ENCODE measurements around the gene C1GALT1.

DNA sequence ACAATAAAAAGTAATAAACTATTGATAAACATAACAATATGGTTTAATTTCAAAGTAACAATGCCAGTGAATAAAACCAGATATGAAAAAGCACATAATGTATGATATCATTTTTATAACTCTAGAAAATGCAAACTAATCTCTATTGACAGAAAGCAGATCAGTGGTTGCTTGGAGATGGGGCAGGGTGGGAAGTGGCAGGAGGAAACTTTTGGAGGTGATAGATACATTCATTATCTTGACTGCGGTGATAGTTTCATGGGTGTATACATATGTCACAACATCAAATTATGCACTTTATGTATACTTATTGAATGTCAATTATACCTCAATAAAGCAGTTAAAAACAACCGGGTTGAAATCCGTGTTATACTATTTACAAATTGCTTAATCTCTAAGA is 16.0 kb upstream of the C1GALT1 start:
- no peak for TF ChIP-seq POLR2A (IDR thresholded peaks at IDR 0.05; ENCODE audit: extremely low read depth, insufficient read length)
- TF ChIP-seq, protein P1, sequence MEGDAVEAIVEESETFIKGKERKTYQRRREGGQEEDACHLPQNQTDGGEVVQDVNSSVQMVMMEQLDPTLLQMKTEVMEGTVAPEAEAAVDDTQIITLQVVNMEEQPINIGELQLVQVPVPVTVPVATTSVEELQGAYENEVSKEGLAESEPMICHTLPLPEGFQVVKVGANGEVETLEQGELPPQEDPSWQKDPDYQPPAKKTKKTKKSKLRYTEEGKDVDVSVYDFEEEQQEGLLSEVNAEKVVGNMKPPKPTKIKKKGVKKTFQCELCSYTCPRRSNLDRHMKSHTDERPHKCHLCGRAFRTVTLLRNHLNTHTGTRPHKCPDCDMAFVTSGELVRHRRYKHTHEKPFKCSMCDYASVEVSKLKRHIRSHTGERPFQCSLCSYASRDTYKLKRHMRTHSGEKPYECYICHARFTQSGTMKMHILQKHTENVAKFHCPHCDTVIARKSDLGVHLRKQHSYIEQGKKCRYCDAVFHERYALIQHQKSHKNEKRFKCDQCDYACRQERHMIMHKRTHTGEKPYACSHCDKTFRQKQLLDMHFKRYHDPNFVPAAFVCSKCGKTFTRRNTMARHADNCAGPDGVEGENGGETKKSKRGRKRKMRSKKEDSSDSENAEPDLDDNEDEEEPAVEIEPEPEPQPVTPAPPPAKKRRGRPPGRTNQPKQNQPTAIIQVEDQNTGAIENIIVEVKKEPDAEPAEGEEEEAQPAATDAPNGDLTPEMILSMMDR (IDR thresholded peaks at IDR 0.05; ENCODE audit: low read depth, low read length), result no peak
- TF ChIP-seq, protein P2, sequence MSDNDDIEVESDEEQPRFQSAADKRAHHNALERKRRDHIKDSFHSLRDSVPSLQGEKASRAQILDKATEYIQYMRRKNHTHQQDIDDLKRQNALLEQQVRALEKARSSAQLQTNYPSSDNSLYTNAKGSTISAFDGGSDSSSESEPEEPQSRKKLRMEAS (IDR thresholded peaks at IDR 0.05; ENCODE audit: low read depth, low read length), result no peak

Measured in NB4 (cell line).